ENCODE data around the gene ZNF235.
"Not testable (repeated sequence)": the region's sequence is repeated elsewhere in the genome, so short reads cannot be mapped to it uniquely, and the experiment has no call there.

GRCh38 chr19:44252332-44252731 is 52.5 kb downstream of the ZNF235 start:
- not testable (repeated sequence) for TF ChIP-seq CTCF (tag by site-specific recombination; IDR thresholded peaks at IDR 0.05); KLF1 (tag by site-specific recombination; IDR thresholded peaks at IDR 0.05); ZBTB7A (tag by site-specific recombination; IDR thresholded peaks at IDR 0.05; ENCODE audit: low read depth); ZNF184 (tag by site-specific recombination; IDR thresholded peaks at IDR 0.05); ZNF324 (tag by site-specific recombination; IDR thresholded peaks at IDR 0.05)

Data from HEK293 (cell line).